Prostate gland (tissue), 2 donors: Measurements from ENCODE around the gene PLBD2.

Experiments
- CTCF ChIP-seq, 4 experiments: fragments of 200-600 bp in 2 of 4; fragments of 450-650 bp in 2 of 4; sonication (generic) in 2 of 4; IDR thresholded peaks; 1 replicate in 3 of 4; 2 replicates in 1 of 4; pipeline ENCODE4 v1.5.1; 2016 to 2019; ENCODE audit warnings: antibody characterized with exemption in 4 of 4, mild to moderate bottlenecking in 2 of 4, moderate library complexity in 2 of 4
- POLR2A ChIP-seq: fragments of 450-650 bp; IDR thresholded peaks from one replicate; pipeline ENCODE4 v1.6.1; 2016; ENCODE audit warnings: antibody characterized with exemption, mild to moderate bottlenecking

- TF ChIP-seq POLR2A = no peak
- TF ChIP-seq CTCF (IDR thresholded peaks at IDR 0.05) = no peak
Measured at GRCh38 chr12:113369391-113369985, 11.1 kb downstream of the PLBD2 start.
